MM.1S (cell line): ENCODE data around the gene PTPN1.

ENCODE experiments used
- DNase-seq: peaks from one replicate; pipeline ENCODE4 v3.0.0-alpha.2; 2015
- H2AFZ ChIP-seq: fragments of 300-600 bp; sonication (generic); 2 replicates; pipeline ENCODE4 v1.6.0; 2016; ENCODE audit warnings: antibody characterized with exemption, low read length
- H3F3A ChIP-seq: fragments of 300-600 bp; sonication (generic); 2 replicates; pipeline ENCODE4 v1.6.1; 2016; ENCODE audit warnings: mild to moderate bottlenecking, antibody characterized with exemption, low read length, moderate library complexity, mixed read lengths; ENCODE audit not compliant: insufficient read depth
- H3K27ac ChIP-seq: fragments of 300-600 bp; sonication (generic); 2 replicates; pipeline ENCODE4 v1.5.1; 2016; ENCODE audit warnings: mild to moderate bottlenecking, low read length
- H3K27me3 ChIP-seq: fragments of 300-600 bp; sonication (generic); replicated peaks from 2 replicates; pipeline ENCODE4 v1.6.0; 2016; ENCODE audit warnings: low read length; ENCODE audit not compliant: insufficient read depth
- H3K36me3 ChIP-seq: fragments of 300-600 bp; sonication (generic); replicated peaks from 2 replicates; pipeline ENCODE4 v1.6.1; 2016; ENCODE audit warnings: mild to moderate bottlenecking, low read length, mixed read lengths; ENCODE audit not compliant: insufficient read depth
- H3K4me1 ChIP-seq: fragments of 300-600 bp; sonication (generic); 2 replicates; pipeline ENCODE4 v1.6.1; 2016; ENCODE audit warnings: low read length, mixed read lengths
- H3K4me2 ChIP-seq: fragments of 300-600 bp; sonication (generic); 2 replicates; pipeline ENCODE4 v1.6.0; 2016; ENCODE audit warnings: low read depth, low read length
- H3K4me3 ChIP-seq: fragments of 300-600 bp; sonication (generic); 2 replicates; pipeline ENCODE4 v1.5.1; 2016; ENCODE audit warnings: low read length, mixed read lengths
- H3K79me2 ChIP-seq: fragments of 300-600 bp; sonication (generic); 2 replicates; pipeline ENCODE4 v1.6.1; 2016; ENCODE audit warnings: mixed run types, low read length, mixed read lengths
- H3K9ac ChIP-seq: fragments of 300-600 bp; sonication (generic); 2 replicates; pipeline ENCODE4 v1.6.1; 2016; ENCODE audit warnings: low read length, mixed read lengths
- H3K9me2 ChIP-seq: fragments of 300-600 bp; sonication (generic); replicated peaks from 2 replicates; pipeline ENCODE4 v1.6.1; 2016; ENCODE audit warnings: mild to moderate bottlenecking, low read length, mixed read lengths; ENCODE audit not compliant: insufficient read depth
- H3K9me3 ChIP-seq: fragments of 300-600 bp; sonication (generic); replicated peaks from 2 replicates; pipeline ENCODE4 v1.6.1; 2016; ENCODE audit warnings: mild to moderate bottlenecking, low read length, mixed read lengths; ENCODE audit not compliant: insufficient read depth
- H4K20me1 ChIP-seq: fragments of 300-600 bp; sonication (generic); 2 replicates; pipeline ENCODE4 v1.6.1; 2016; ENCODE audit warnings: mild to moderate bottlenecking, low read length, moderate library complexity, mixed read lengths; ENCODE audit not compliant: insufficient read depth
- EZH2 ChIP-seq: fragments of 300-600 bp; sonication (generic); optimal IDR thresholded peaks from 2 replicates; pipeline ENCODE3; 2017; ENCODE audit warnings: low read depth, mild to moderate bottlenecking, antibody characterized with exemption, low read length, mixed read lengths
- EZH2phosphoT487 ChIP-seq: fragments of 300-600 bp; sonication (generic); IDR thresholded peaks from 2 replicates; pipeline ENCODE4 v1.6.1; 2018; ENCODE audit warnings: antibody characterized with exemption, low read length
- TF ChIP-seq, protein P1 (sequence below): fragments of 300-600 bp; sonication (generic); IDR thresholded peaks from 2 replicates; pipeline ENCODE4 v1.5.1; 2016; ENCODE audit warnings: antibody characterized with exemption, low read length, mixed read lengths

Gene PTPN1

DNA sequence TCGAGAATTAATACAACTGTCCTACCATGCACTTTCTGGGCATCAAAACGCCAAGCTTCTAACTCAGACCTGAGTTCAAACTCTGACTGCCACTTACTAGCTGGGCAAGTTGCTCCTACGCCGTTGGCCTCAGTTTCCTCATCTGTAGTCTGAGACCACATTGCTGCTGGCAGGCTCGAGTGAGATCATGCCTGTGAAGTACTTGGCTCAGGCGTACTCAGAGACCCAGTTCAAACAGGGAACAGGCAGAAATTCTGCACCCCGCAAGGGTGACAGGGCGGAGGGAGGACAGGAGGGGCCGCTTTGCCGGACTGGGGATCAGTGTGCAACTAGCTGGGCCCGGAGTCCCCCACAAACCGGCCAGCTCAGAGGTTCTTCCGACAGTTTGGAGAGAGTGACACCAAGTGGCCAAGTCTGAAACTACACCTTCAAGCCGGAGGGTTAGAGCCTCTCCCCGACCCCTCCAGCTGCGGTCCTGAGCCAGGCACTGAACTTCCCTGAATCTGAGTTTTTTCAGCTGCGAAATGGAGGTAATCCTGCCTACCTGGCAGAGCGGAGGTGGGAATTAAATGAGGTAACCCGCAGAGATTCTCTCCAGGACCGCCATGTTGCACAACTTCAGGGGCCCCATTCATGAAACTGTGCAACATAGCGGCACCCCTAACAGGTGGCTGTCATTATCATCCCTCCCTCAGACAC lies 46.0 kb upstream of the PTPN1 start:
- peak; percentile 42 for DNase-seq
- Histone ChIP-seq H3K9ac (no peak overlapping the region), H3K4me1 (no peaks in the 10 kb centered on the region), H2AFZ (peak overlapping the region; percentile 36; the same call in 1 of the 2 replicates), H3K9me2 (no peaks in the 10 kb centered on the region), H3K4me3 (no peak overlapping the region), H3K9me3 (no peaks in the 10 kb centered on the region), H3F3A (no peaks in the 10 kb centered on the region), H3K79me2 (no peaks in the 10 kb centered on the region), H3K27ac (no peak overlapping the region), H3K27me3 (peaks cover 7% of the 10 kb centered on the region; the same call in 1 of the 2 replicates), H3K4me2 (peak overlapping the region; percentile 60; the same call in 1 of the 2 replicates), H3K36me3 (no peaks in the 10 kb centered on the region), H4K20me1 (no peaks in the 10 kb centered on the region)
- no peak for TF ChIP-seq EZH2phosphoT487
- TF ChIP-seq EZH2, result no peak
- TF ChIP-seq, protein P1, sequence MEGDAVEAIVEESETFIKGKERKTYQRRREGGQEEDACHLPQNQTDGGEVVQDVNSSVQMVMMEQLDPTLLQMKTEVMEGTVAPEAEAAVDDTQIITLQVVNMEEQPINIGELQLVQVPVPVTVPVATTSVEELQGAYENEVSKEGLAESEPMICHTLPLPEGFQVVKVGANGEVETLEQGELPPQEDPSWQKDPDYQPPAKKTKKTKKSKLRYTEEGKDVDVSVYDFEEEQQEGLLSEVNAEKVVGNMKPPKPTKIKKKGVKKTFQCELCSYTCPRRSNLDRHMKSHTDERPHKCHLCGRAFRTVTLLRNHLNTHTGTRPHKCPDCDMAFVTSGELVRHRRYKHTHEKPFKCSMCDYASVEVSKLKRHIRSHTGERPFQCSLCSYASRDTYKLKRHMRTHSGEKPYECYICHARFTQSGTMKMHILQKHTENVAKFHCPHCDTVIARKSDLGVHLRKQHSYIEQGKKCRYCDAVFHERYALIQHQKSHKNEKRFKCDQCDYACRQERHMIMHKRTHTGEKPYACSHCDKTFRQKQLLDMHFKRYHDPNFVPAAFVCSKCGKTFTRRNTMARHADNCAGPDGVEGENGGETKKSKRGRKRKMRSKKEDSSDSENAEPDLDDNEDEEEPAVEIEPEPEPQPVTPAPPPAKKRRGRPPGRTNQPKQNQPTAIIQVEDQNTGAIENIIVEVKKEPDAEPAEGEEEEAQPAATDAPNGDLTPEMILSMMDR, result peak; percentile 72

DNA sequence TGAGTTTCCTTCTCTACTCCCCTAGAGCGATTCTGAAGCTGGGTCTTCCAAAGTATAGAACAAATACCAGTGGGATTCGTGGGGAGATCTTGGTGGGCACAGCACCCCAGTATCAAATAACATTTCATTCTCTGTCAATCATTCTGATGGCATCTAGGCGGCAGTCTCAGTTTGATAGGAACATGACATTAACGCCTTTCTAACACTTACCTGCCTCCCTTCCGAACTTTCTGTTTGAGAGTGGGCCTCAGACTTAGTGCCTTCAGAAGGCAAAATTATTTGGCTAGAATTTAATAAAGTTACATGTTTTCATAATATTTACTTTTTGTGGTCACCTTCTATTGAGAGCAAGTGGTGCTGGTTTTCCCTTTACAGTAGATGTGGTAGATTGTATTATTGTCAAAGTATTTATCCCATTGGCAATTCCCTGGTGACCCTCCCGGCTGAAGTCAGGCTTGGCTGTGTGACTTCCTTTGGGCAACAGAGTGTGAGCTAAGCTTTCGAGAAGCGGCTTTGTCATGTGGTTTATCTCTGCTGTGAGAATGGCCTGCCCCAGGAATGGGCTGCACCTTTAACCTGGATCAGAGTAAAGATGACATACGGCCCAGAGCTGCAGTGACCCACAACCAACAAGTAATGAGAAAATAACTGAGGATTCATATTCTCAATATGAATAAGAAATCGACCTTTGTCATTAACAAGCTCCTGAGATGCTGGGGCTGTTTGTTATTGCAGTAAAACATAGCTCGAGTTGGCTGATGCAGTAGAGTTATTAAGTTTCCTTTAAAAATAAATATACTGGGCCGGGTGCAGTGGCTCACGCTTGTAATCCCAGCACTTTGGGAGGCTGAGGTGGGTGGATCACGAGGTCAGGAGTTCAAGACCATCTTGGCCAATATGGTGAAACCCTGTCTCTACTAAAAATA lies 45.2 kb upstream of the PTPN1 start:
- Histone ChIP-seq H3K4me2 (peak overlapping the region; percentile 60; the same call in 1 of the 2 replicates), H3K4me3 (no peak overlapping the region), H3K9ac (no peak overlapping the region)

DNA sequence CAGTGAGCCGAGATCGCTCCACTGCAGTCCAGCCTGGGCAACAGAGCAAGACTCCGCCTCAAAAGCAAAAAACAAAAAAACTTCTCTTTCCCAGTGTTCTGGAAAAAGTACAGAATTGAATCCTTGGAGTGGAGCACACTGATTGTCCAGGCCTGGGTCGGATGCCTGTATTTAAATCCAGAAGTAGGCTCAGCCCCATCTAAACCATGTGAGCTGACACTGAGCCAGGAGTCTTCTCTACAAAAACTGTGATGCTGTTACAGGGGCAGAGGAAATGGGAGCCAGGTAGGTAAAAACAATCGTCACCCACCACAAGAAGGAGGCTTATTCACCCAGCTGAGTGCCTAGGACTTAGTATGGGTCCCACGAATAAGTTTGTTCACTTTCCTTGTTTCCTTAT lies 43.0 kb upstream of the PTPN1 start:
- H3K4me2 ChIP-seq, result no peak overlapping the region
- no peaks in the 10 kb centered on the region for H3K9me3 ChIP-seq
- no peaks in the 10 kb centered on the region for H3K36me3 ChIP-seq
- no peak overlapping the region for H3K27ac ChIP-seq
- H2AFZ ChIP-seq, result no peak overlapping the region
- DNase-seq, result no peak
- H3K4me3 ChIP-seq, result no peak overlapping the region
- no peak overlapping the region for H3K9ac ChIP-seq
- H3K79me2 ChIP-seq, result no peaks in the 10 kb centered on the region
- H3K4me1 ChIP-seq, result peaks cover 4% of the 10 kb centered on the region; the same call in 1 of the 2 replicates
- no peaks in the 10 kb centered on the region for H3K27me3 ChIP-seq
- H3F3A ChIP-seq, result no peaks in the 10 kb centered on the region
- H3K9me2 ChIP-seq, result no peaks in the 10 kb centered on the region
- H4K20me1 ChIP-seq, result no peaks in the 10 kb centered on the region
- TF ChIP-seq, protein P1, result no peak
- TF ChIP-seq EZH2 (no peak), EZH2phosphoT487 (no peak)

More for the DNA sequence above, 45.2 kb upstream of the PTPN1 start:
- DNase-seq, result no peak
- H3K9me3 ChIP-seq, result no peaks in the 10 kb centered on the region
- H2AFZ ChIP-seq, result 0 out of 2 replicates have a peak overlapping the region, but pooled peaks have one; percentile 36
- H3F3A ChIP-seq, result no peaks in the 10 kb centered on the region
- H4K20me1 ChIP-seq, result no peaks in the 10 kb centered on the region
- no peaks in the 10 kb centered on the region for H3K9me2 ChIP-seq
- peaks cover under 1% of the 10 kb centered on the region; the same call in 1 of the 2 replicates for H3K27me3 ChIP-seq
- no peaks in the 10 kb centered on the region for H3K4me1 ChIP-seq
- no peaks in the 10 kb centered on the region for H3K36me3 ChIP-seq
- TF ChIP-seq EZH2 (no peak), EZH2phosphoT487 (no peak)
- TF ChIP-seq, protein P1, result no peak
- H3K27ac ChIP-seq, result no peak overlapping the region
- no peaks in the 10 kb centered on the region for H3K79me2 ChIP-seq
